HG03196 (cell line): ENCODE results near the gene SNX22.

Experiments used
- ATAC-seq: cut with Tn5 transposase; IDR thresholded peaks from one replicate; pipeline ENCODE4 v1.9.1; 2021; ENCODE audit not compliant: unreplicated experiment

SNX22 gene

DNA sequence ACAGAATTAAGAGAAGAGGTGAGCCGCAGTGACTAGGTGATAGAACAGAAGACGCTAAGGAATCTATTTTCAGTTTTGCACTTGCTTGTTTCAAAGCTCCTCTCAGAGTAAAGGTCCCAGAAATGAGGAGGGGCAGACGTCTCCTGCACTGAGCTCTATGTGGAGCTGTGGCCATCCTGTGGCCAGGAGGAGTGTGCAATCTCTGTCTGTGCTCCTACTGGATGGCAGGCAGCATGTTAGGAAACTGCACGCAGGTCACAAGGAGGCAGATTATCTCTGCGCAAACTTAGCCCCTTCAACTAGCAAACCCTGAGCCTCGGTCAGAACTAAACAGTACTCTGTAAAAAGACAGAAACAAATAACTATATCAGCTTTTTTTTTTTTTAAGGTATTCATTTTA is 42.4 kb downstream of the SNX22 start:
- ATAC-seq = no peak

DNA sequence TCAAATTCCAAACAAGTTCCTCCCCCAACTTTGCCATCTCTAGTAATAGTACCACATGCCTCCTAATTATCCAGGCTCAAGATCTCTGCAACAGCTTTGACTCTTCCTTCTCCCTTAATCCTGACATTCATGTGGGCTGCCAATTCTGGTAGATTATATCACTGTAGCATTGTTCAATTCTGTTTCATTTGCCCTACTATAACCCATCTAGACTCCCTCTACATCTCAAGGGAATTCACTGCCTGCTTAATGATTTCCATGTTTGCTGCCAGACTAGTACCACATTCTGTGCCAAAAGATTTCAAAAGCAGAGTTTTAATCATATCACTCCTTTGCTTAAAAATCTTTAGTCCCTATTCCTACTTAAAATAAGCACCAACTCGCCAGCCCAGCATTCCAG is 45.9 kb downstream of the SNX22 start:
- no peak for ATAC-seq

DNA sequence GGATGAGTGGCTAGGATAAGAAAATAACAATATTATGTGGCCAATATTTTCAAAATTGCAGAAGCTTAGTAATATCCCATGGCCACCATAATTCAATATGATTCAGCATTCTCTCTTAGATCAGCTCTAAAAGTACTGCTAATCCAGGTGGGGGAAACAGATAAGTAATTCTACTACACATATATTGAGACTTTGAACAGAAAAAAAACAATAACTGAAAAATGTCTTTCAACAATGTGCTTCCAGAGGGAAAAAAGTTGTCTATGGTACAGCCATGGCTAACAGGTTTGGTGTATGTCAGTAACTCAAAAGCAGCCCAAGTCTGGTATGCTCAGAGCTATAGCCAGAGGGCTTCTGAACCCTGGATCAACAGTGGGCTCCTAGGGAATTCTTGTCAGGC is 53.7 kb downstream of the SNX22 start:
- ATAC-seq = no peak
